HEK293T (cell line): ENCODE data around the gene GNAQ.

Experiments
- BHLHE40 ChIP-seq: fragments of 450-650 bp; IDR thresholded peaks from 2 replicates; pipeline ENCODE4 v1.6.1; 2016; ENCODE audit warnings: mild to moderate bottlenecking, moderate library complexity, borderline replicate concordance
- CTBP1 ChIP-seq: fragments of 450-650 bp; IDR thresholded peaks from 2 replicates; pipeline ENCODE4 v1.6.1; 2016; ENCODE audit warnings: borderline replicate concordance
- FOXA1 ChIP-seq: fragments of 450-650 bp; IDR thresholded peaks from 2 replicates; pipeline ENCODE4 v1.6.1; 2016; ENCODE audit warnings: mild to moderate bottlenecking
- FOXM1 ChIP-seq: fragments of 450-650 bp; IDR thresholded peaks from 2 replicates; pipeline ENCODE4 v1.6.1; 2017; ENCODE audit warnings: mild to moderate bottlenecking, borderline replicate concordance
- HDGF ChIP-seq: fragments of 450-650 bp; IDR thresholded peaks from 2 replicates; pipeline ENCODE4 v1.6.1; 2017; ENCODE audit warnings: antibody characterized with exemption, borderline replicate concordance
- SP1 ChIP-seq: fragments of 450-650 bp; IDR thresholded peaks from 2 replicates; pipeline ENCODE4 v1.6.1; 2017

- TF ChIP-seq HDGF, result no peak
- no peak for TF ChIP-seq SP1
- TF ChIP-seq FOXM1, result no peak
- no peak for TF ChIP-seq FOXA1
- no peak for TF ChIP-seq CTBP1
- TF ChIP-seq BHLHE40, result no peak
Observed at GRCh38 chr9:77997611-77998284, 33.9 kb downstream of the GNAQ start.
